Activated CD8-positive, alpha-beta memory T cell treated with anti-CD3 and anti-CD28 coated beads, Interleukin-2, amount 50 U/mL, for 1 hour (primary cell): ENCODE results near the gene HYI.
"Not testable (repeated sequence)": the region's sequence is repeated elsewhere in the genome, so short reads cannot be mapped to it uniquely, and the experiment has no call there.

Experiments
- DNase-seq: peaks from one replicate; pipeline ENCODE4 v3.0.0-alpha.2; 2020; ENCODE audit errors: extremely low read depth

Gene HYI

GRCh38 chr1:43427941-43428340 lies 25.8 kb downstream of the HYI start:
- no peak for DNase-seq

- no peak for DNase-seq
These were observed 26.2 kb downstream of the HYI start for GRCh38 chr1:43427524-43427923.

DNA sequence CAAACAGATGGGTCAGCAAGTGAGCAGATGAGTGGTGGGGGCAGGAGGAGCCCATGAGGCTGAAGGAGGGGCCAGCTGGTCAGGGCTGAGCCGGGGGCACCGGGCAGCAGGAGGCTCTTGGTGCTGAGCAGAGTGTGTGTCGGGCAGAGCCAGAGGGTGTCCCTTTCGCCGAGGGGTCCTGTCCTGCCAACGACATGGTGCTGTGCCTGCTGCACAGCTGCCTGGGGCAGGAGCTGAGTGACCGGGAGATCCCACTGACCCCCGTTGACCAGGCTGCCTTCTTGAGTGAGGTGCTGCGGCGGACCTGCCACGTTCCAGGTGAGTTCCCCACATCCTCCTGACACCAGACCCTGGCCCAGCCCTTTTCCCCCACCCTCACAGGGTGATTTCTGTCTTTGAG lies 27.5 kb downstream of the HYI start:
- no peak for DNase-seq

DNA sequence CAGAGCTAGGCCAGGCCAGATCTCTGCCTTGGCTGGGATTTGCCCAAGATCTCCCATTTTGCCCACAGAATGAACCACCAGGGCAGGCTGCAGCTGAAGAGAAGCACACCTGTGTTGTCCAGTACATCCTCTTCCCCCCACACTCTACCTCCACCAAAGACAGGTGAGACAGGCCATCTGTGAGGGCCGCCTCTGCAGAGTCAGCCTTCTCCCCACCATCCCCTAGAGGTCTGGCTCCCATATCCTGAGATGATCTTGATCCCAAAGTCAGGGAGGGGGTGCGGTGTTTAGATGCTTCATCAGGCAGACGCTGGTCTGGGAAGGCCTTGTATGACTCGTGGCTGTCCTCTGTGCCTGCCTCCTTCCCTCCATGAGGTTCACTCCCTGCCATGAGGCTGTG lies 28.7 kb downstream of the HYI start:
- no peak for DNase-seq

- DNase-seq: no peak
These were observed 29.8 kb downstream of the HYI start for GRCh38 chr1:43423672-43424550.

GRCh38 chr1:43422995-43423671 lies 30.6 kb downstream of the HYI start:
- DNase-seq: no peak

- no peak for DNase-seq
These were observed 31.6 kb downstream of the HYI start for GRCh38 chr1:43421976-43422750.

DNA sequence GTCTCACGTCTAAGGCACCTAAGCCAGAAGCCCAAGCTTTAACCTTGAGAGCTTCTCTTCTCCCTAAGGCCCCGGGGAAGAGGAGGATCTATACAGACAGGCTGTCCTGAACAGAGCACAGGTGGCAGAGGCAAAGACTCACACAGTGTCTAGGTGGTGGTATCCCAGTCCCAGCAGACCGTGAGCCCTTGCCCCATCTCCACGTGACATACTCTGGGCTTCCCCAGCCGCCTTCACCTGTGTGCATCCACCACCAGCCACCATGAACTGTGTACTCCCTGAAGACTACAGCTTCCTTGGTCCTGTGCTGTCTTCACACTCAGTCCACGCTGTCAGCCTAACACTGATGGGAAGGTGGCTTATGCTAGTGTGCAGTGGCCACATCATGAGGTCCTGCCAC lies 32.3 kb downstream of the HYI start:
- DNase-seq: no peak

GRCh38 chr1:43420874-43421273 lies 32.9 kb downstream of the HYI start:
- DNase-seq: no peak

GRCh38 chr1:43419627-43420425 lies 33.9 kb downstream of the HYI start:
- no peak for DNase-seq

DNA sequence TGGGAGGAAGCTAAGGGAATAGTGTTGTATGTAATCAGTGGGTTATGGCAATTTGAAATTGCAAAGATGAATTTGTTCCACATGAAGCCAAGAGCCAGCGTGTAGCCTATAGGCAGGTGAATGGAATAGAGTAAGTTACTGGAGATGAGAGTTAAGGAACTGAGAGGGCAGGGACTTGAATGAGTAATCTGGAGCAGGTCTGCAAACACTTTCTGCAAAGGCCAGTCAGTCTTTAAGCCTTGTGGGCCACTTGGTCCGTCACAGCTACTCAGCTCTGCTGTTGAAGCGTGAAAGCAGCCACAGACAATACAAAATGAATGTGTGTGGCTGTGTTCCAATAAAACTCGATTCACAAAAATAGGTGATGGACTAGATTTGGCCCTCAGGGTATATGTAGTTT lies 34.9 kb downstream of the HYI start:
- DNase-seq: no peak

GRCh38 chr1:43415901-43416300 lies 37.8 kb downstream of the HYI start:
- DNase-seq: no peak

DNA sequence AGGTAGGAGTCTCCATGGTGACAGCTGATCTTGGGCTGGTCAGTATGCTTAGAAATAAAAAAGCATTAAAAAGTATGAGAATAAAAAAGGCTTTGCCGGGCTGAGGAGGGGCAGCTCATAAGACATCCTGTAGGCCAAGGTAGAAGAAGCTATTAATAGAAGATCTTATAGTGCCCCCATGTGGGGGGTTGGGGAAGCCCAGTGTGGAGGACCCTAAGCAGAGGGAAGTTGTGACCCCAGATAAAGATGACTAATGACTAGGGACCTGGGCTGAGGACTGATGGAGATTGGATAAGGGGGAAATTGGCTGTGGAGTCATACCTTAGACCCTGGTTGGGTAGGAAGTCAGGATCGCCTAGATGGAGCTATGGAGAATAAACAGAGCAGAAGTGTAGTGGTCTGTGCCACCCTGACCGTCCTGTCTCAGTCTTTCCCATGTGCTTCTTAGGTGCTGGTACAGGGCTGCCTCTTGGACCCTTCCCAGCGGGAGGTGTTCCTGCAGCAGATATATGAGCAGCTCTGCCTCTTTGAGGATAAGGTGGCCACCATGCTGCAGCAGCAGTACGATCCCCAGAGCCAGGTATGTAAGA lies 39.0 kb downstream of the HYI start:
- DNase-seq: peak; percentile 25

DNA sequence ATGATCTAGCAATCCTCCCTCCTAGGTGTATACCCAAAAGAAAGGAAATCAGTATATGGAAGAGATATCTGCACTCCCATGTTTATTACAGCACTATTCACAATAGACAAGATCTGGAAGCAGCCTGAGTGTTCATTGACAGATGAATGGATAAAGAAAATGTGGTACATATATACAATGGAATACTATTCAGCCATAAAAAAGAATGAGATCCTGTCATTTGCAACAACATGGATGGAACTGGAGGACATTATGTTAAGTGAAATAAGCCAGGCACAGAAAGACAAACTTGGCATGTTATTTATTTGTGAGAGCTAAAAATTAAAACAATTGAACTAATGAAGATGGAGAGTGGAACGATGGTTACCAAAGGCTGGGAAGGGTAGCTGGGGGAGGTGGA lies 40.3 kb downstream of the HYI start:
- DNase-seq: not testable (repeated sequence)

- no peak for DNase-seq
These were observed 43.2 kb downstream of the HYI start for GRCh38 chr1:43410571-43410970.

DNA sequence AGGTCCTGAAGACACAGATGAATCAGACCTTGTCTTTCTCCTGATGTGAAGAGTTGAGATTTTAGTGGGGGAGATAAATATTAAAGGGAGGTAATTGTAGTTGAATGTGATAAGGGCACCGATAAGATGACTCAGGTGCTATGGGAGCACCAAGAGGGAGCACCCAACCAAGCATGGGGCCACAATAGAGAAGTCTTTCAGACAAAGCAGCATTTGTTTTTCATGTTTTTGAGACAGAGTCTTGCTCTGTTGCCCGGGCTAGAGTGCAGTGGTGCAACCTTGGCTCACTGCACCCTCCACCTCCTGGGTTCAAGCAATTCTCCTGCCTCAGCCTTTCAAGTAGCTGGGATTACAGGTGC lies 47.9 kb downstream of the HYI start:
- DNase-seq: no peak

DNA sequence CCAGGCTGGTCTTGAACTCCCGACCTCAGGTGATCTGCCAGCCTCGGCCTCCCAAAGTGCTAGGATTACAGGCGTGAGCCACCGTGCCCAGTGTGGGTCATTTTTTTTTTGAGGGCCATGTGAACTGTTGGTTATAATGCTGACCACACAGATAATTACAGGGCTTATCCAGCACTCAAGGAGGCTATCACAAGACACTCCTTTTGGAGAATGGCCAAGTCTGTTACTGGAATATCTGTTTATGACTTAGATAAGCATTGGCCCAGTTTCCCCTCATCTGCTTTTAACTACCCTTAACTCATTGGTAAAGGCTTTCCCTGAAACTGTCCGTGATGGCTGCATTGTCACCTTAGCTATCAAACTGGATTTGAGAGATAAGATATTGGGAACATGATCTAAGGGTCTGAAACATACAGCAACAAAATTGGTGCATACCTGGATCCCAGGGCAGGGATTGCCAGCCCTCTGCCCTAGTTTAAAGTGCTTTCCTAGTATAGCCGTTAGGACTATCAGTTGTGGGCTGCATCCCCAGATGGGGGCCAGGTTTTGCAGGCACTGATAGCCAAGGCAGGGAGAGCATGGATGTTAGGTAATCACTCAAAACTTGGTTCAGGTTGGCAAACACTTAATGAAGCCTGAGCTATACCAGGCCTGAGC lies 48.4 kb downstream of the HYI start:
- DNase-seq: no peak

DNA sequence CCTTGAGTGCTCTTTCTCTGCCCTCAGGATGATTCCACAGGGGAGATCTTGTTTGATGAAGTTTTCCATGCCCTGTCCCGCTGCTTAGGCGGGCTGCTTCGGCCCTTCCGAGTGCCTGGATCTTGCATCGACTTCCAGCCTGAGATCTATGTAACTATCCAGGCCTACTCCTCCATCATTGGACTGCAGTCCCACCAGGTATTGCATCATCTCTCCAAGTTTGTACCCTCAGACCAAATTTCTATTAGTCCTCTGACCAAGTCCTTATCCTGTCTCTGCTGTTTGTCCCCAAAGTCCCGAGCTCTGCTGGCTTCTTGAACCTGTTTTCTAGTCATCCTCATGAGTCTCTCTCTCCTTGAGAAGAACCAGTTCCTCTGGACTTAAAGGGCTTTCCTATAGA lies 49.4 kb downstream of the HYI start:
- DNase-seq: no peak

- no peak for DNase-seq
These were observed 51.5 kb downstream of the HYI start for GRCh38 chr1:43402089-43402865.
